Liver (tissue), 9 donors: ENCODE measurements around the gene PIGM. TPM values are rescaled to one million over a fixed set of nuclear protein-coding genes. Genes with fewer than 3 reads are reported as not detected.

ENCODE experiments used
- DNase-seq: peaks from one replicate; pipeline ENCODE4 v3.0.0-alpha.2; 2017; ENCODE audit warnings: low spot score
- H3K27ac ChIP-seq, 2 donors: one replicate each; pipeline ENCODE4 v1.7.0; 2013; ENCODE audit warnings: inconsistent platforms in 2 of 2, low read length in 2 of 2, control low read depth in 1 of 2, low read depth in 1 of 2, mild to moderate bottlenecking in 1 of 2
- H3K27me3 ChIP-seq, 4 donors: one replicate each; pipeline versions ENCODE4 v1.6.1 to v1.7.0; 2013; ENCODE audit warnings: low read length in 3 of 4, inconsistent platforms in 1 of 4, mild to moderate bottlenecking in 1 of 4, moderate library complexity in 1 of 4; ENCODE audit not compliant: control insufficient read depth in 4 of 4, insufficient read depth in 4 of 4
- H3K36me3 ChIP-seq, 4 donors: one replicate each; pipeline versions ENCODE4 v1.6.1 to v1.7.0; 2013; ENCODE audit warnings: low read length in 3 of 4, mild to moderate bottlenecking in 3 of 4, low read depth in 1 of 4, moderate library complexity in 1 of 4; ENCODE audit not compliant: control insufficient read depth in 4 of 4, insufficient read depth in 3 of 4
- H3K4me1 ChIP-seq, 4 donors: one replicate each; pipeline versions ENCODE4 v1.6.1 to v1.7.0; 2013; ENCODE audit warnings: low read length in 3 of 4, mild to moderate bottlenecking in 3 of 4, moderate library complexity in 1 of 4; ENCODE audit not compliant: control insufficient read depth in 4 of 4, insufficient read depth in 4 of 4
- H3K4me3 ChIP-seq, 3 donors: one replicate each; pipeline versions ENCODE4 v1.6.1 to v1.7.0; 2013; ENCODE audit warnings: low read length in 3 of 3, control low read depth in 1 of 3, low read depth in 1 of 3, mild to moderate bottlenecking in 1 of 3
- H3K9ac ChIP-seq, 2 donors: one replicate each; pipeline ENCODE4 v1.7.0; 2013; ENCODE audit warnings: low read length in 2 of 2, mild to moderate bottlenecking in 2 of 2, moderate library complexity in 2 of 2, control low read depth in 1 of 2, low read depth in 1 of 2
- H3K9me3 ChIP-seq, 4 donors: one replicate each; pipeline versions ENCODE4 v1.6.1 to v1.7.0; 2013; ENCODE audit warnings: low read length in 3 of 4; ENCODE audit not compliant: control insufficient read depth in 4 of 4
- EGR1 ChIP-seq, 2 donors: IDR thresholded peaks; 2 replicates each; pipeline ENCODE4 v1.6.1; 2016 to 2018; ENCODE audit warnings: antibody characterized with exemption in 2 of 2, low read depth in 2 of 2
- FOXA2 ChIP-seq: IDR thresholded peaks from 2 replicates; pipeline ENCODE4 v1.6.1; 2016; ENCODE audit warnings: antibody characterized with exemption
- GABPA ChIP-seq, 2 donors: IDR thresholded peaks in 1 of 2; conservative IDR thresholded peaks in 1 of 2; 2 replicates each; pipeline ENCODE4 v1.6.1; 2016; ENCODE audit warnings: antibody characterized with exemption in 2 of 2, mild to moderate bottlenecking in 1 of 2, moderate library complexity in 1 of 2
- HNF4A ChIP-seq, 2 donors: conservative IDR thresholded peaks; 2 replicates each; pipeline ENCODE4 v1.6.1; 2016; ENCODE audit warnings: antibody characterized with exemption in 2 of 2, mild to moderate bottlenecking in 2 of 2
- HNF4G ChIP-seq: IDR thresholded peaks from 2 replicates; pipeline ENCODE4 v1.6.1; 2016; ENCODE audit warnings: antibody characterized with exemption
- JUND ChIP-seq, 2 donors: IDR thresholded peaks; 2 replicates each; pipeline ENCODE4 v1.6.1; 2016; ENCODE audit warnings: antibody characterized with exemption in 2 of 2
- NR2F2 ChIP-seq: IDR thresholded peaks from 2 replicates; pipeline ENCODE4 v1.6.1; 2016; ENCODE audit warnings: antibody characterized with exemption
- RAD21 ChIP-seq, 2 donors: IDR thresholded peaks; 2 replicates each; pipeline ENCODE4 v1.6.1; 2016; ENCODE audit warnings: antibody characterized with exemption in 2 of 2, mild to moderate bottlenecking in 2 of 2
- RXRA ChIP-seq, 2 donors: IDR thresholded peaks; 2 replicates each; pipeline ENCODE4 v1.6.1; 2017 to 2018; ENCODE audit warnings: antibody characterized with exemption in 2 of 2, mild to moderate bottlenecking in 1 of 2
- SP1 ChIP-seq: IDR thresholded peaks from 2 replicates; pipeline ENCODE4 v1.6.1; 2018; ENCODE audit warnings: antibody characterized with exemption, mild to moderate bottlenecking
- TAF1 ChIP-seq: conservative IDR thresholded peaks from 2 replicates; pipeline ENCODE4 v1.6.1; 2016; ENCODE audit warnings: antibody characterized with exemption, mild to moderate bottlenecking
- YY1 ChIP-seq: IDR thresholded peaks from 2 replicates; pipeline ENCODE4 v1.6.1; 2016; ENCODE audit warnings: antibody characterized with exemption, mild to moderate bottlenecking
- WGBS: extraction: QIAGEN DNeasy Blood & Tissue Kit; methylation state at CpG from one replicate; pipeline ENCODE4 v1.1.7; 2013; 5-methylcytosine and 5-hydroxymethylcytosine counted together
- polyA plus RNA-seq, 2 donors: library from polyadenylated mRNA; stranded (reverse) in 1 of 2; unstranded in 1 of 2; fragments of 200-250 nt in 1 of 2; fragments of >200 nt in 1 of 2; fragmentation: Nextera tagmentation in 1 of 2; extraction: Ambion mirVana in 1 of 2; gene quantifications; one replicate each; pipeline versions ENCODE4 v1.2.1 to v1.2.3, GENCODE V29; 2013 to 2015
- total RNA-seq, 2 donors: library from RNA; depleted of rRNA; stranded (reverse); fragments of >200 nt; gene quantifications; one replicate each; pipeline ENCODE4 v1.2.3, GENCODE V29; 2014
- TF ChIP-seq, protein P1 (sequence below): IDR thresholded peaks from 2 replicates; pipeline ENCODE4 v1.6.1; 2016; ENCODE audit warnings: antibody characterized with exemption
- TF ChIP-seq, protein P2 (sequence below): IDR thresholded peaks from 2 replicates; pipeline ENCODE4 v1.6.1; 2016; ENCODE audit warnings: antibody characterized with exemption
- TF ChIP-seq, protein P3 (sequence below): IDR thresholded peaks from 2 replicates; pipeline ENCODE4 v1.6.1; 2016; ENCODE audit warnings: antibody characterized with exemption
- donor health status: healthy.
- donor health status: healthy.
- donor health status: healthy.
- donor health status: healthy.
- donor health status: healthy.

The PIGM gene
- total and polyA plus RNA-seq, 4 donors = 2.9 to 4.2 (median 3.6) TPM

DNA sequence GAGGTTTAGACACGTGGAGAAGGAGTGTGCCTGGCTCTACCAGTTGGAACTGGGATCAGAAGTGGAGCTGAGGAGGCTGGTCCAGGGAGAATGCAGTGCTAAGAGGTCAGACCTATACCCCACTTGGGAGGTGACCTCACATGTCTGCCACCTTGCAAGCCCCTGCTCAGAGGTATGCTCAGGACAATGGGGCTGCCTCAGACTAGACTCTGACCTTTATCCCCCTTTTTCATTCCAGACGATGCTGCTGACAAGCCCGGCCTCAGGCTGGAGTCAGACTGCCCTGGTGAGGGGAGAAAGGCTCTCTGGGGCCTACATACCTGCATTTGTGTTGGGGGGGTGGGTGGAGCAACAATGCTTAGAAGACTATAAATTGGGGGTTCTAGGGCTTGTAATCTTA, 33.0 kb upstream of the PIGM start:
- no peak for DNase-seq
- TF ChIP-seq HNF4A (conservative IDR thresholded peaks at IDR 0.05) = no peak
- no peak for TF ChIP-seq RXRA (IDR thresholded peaks at IDR 0.05)
- TF ChIP-seq SP1 = no peak
- TF ChIP-seq FOXA2 = no peak
- TF ChIP-seq, protein P1, sequence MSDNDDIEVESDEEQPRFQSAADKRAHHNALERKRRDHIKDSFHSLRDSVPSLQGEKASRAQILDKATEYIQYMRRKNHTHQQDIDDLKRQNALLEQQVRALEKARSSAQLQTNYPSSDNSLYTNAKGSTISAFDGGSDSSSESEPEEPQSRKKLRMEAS = no peak
- TF ChIP-seq TAF1 = no peak
- no peak for TF ChIP-seq YY1
- TF ChIP-seq, protein P2, sequence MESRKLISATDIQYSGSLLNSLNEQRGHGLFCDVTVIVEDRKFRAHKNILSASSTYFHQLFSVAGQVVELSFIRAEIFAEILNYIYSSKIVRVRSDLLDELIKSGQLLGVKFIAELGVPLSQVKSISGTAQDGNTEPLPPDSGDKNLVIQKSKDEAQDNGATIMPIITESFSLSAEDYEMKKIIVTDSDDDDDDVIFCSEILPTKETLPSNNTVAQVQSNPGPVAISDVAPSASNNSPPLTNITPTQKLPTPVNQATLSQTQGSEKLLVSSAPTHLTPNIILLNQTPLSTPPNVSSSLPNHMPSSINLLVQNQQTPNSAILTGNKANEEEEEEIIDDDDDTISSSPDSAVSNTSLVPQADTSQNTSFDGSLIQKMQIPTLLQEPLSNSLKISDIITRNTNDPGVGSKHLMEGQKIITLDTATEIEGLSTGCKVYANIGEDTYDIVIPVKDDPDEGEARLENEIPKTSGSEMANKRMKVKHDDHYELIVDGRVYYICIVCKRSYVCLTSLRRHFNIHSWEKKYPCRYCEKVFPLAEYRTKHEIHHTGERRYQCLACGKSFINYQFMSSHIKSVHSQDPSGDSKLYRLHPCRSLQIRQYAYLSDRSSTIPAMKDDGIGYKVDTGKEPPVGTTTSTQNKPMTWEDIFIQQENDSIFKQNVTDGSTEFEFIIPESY = no peak
- no peak for TF ChIP-seq HNF4G
- TF ChIP-seq EGR1 (IDR thresholded peaks at IDR 0.05; ENCODE audit: low read depth in 2 of 2) = no peak
- no peak for TF ChIP-seq RAD21 (IDR thresholded peaks at IDR 0.05)
- no peak overlapping the region for H3K9ac ChIP-seq
- no peak overlapping the region for H3K4me3 ChIP-seq
- H3K9me3 ChIP-seq = no peaks in the 10 kb centered on the region
- no peaks in the 10 kb centered on the region for H3K4me1 ChIP-seq
- H3K36me3 ChIP-seq = no peaks in the 10 kb centered on the region
- no peak overlapping the region for H3K27ac ChIP-seq
- no peaks in the 10 kb centered on the region for H3K27me3 ChIP-seq
- 70% methylated on average over 3 of the region's 3 CpGs for WGBS

DNA sequence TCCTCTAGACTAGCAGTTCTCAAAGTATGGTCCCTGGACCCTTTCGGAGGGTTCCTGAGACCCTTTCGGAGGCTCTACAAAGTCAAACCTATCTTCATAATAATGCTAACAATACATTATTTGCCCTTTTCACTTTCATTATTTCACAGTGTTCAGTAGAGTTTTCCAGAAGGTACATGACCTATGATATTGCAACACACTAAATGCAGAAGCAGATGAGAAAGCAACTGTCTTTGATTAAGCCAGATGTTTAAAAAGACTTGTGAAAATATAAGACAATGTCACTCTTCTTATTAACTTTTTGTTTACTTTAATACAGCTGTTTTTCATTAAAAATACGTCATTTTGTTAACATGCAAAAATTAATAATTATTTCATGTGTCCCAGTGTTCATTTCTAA, 32.4 kb upstream of the PIGM start:
- Histone ChIP-seq H3K36me3 (no peaks in the 10 kb centered on the region), H3K27me3 (no peaks in the 10 kb centered on the region), H3K4me1 (no peaks in the 10 kb centered on the region), H3K27ac (no peak overlapping the region), H3K4me3 (no peak overlapping the region), H3K9me3 (no peaks in the 10 kb centered on the region), H3K9ac (no peak overlapping the region)
- TF ChIP-seq NR2F2 (no peak), EGR1 (IDR thresholded peaks at IDR 0.05; ENCODE audit: low read depth in 2 of 2) (no peak), GABPA (IDR thresholded peaks at IDR 0.05 in 1 of 2, conservative IDR thresholded peaks at IDR 0.05 in 1 of 2) (no peak), RXRA (IDR thresholded peaks at IDR 0.05) (no peak), JUND (IDR thresholded peaks at IDR 0.05) (no peak), FOXA2 (no peak), RAD21 (IDR thresholded peaks at IDR 0.05) (no peak), YY1 (no peak), HNF4G (no peak), SP1 (no peak)
- TF ChIP-seq, protein P1 = no peak
- TF ChIP-seq, protein P3, sequence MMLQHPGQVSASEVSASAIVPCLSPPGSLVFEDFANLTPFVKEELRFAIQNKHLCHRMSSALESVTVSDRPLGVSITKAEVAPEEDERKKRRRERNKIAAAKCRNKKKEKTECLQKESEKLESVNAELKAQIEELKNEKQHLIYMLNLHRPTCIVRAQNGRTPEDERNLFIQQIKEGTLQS = no peak
- DNase-seq = no peak
- WGBS = 81% methylated on average over 3 of the region's 3 CpGs

DNA sequence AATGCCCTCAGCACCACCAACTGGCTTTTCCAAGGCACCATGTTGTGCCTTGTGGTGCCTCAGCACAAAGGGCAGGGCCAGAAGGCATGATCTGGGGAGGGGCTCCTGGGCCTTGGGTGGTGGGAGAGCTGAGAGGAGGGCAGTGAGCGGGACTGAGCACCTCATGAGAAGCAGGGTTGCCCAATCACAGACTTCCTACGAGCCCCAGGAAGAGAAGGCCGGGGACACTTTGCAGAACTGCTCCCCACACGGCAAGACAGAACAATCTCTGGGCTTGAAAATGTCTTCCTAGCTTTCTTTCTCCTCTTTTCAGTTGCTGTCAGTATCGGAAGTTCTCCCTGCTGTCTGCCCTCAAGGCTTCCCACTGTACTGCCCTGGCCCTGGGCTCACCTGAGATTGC, 31.4 kb upstream of the PIGM start:
- Histone ChIP-seq H3K4me3 (no peak overlapping the region), H3K9ac (no peak overlapping the region), H3K36me3 (no peaks in the 10 kb centered on the region), H3K4me1 (no peaks in the 10 kb centered on the region), H3K27me3 (no peaks in the 10 kb centered on the region), H3K9me3 (no peaks in the 10 kb centered on the region), H3K27ac (no peak overlapping the region)
- TF ChIP-seq EGR1 (IDR thresholded peaks at IDR 0.05; ENCODE audit: low read depth in 2 of 2) = no peak
- no peak for TF ChIP-seq GABPA (IDR thresholded peaks at IDR 0.05 in 1 of 2, conservative IDR thresholded peaks at IDR 0.05 in 1 of 2)
- TF ChIP-seq HNF4A (conservative IDR thresholded peaks at IDR 0.05) = no peak
- no peak for TF ChIP-seq HNF4G
- WGBS = 94% methylated on average over 5 of the region's 5 CpGs
- DNase-seq = no peak
